Esophagus muscularis mucosa (tissue), 4 donors: ENCODE measurements around the gene TBC1D9B.

Source experiments
- EP300 ChIP-seq: sonication (generic); formaldehyde crosslinking; IDR thresholded peaks from one replicate; pipeline ENCODE4 v1.6.1; 2017; ENCODE audit warnings: antibody characterized with exemption
- POLR2A ChIP-seq: fragments of 450-650 bp; IDR thresholded peaks from one replicate; pipeline ENCODE4 v1.6.1; 2017; ENCODE audit warnings: antibody characterized with exemption, moderate library complexity, mild to moderate bottlenecking, low read depth
- POLR2AphosphoS5 ChIP-seq, 2 donors: sonication (generic); formaldehyde crosslinking; IDR thresholded peaks; one replicate each; pipeline ENCODE4 v1.6.1; 2017; ENCODE audit warnings: antibody characterized with exemption in 2 of 2
- TF ChIP-seq, protein P1 (sequence below), 3 experiments: fragments of 200-600 bp in 2 of 3; fragments of 450-650 bp in 1 of 3; sonication (generic) in 2 of 3; IDR thresholded peaks; one replicate each; pipeline ENCODE4 v1.5.1; 2017 to 2019; ENCODE audit warnings: antibody characterized with exemption in 3 of 3, mild to moderate bottlenecking in 2 of 3, moderate library complexity in 1 of 3

- TF ChIP-seq, protein P1, sequence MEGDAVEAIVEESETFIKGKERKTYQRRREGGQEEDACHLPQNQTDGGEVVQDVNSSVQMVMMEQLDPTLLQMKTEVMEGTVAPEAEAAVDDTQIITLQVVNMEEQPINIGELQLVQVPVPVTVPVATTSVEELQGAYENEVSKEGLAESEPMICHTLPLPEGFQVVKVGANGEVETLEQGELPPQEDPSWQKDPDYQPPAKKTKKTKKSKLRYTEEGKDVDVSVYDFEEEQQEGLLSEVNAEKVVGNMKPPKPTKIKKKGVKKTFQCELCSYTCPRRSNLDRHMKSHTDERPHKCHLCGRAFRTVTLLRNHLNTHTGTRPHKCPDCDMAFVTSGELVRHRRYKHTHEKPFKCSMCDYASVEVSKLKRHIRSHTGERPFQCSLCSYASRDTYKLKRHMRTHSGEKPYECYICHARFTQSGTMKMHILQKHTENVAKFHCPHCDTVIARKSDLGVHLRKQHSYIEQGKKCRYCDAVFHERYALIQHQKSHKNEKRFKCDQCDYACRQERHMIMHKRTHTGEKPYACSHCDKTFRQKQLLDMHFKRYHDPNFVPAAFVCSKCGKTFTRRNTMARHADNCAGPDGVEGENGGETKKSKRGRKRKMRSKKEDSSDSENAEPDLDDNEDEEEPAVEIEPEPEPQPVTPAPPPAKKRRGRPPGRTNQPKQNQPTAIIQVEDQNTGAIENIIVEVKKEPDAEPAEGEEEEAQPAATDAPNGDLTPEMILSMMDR (IDR thresholded peaks at IDR 0.05), result no peak
- no peak for TF ChIP-seq POLR2AphosphoS5 (IDR thresholded peaks at IDR 0.05)
- no peak for TF ChIP-seq EP300
- no peak for TF ChIP-seq POLR2A
Measured at GRCh38 chr5:179875741-179876609, 31.7 kb downstream of the TBC1D9B start.
